IPS-20b (cell line): ENCODE data around the gene MORN5.

Experiments
- H3K27ac ChIP-seq: one replicate; pipeline ENCODE4 v1.5.1; 2013; ENCODE audit warnings: low read length
- H3K27me3 ChIP-seq: 2 replicates; pipeline ENCODE4 v1.6.1; 2013; ENCODE audit warnings: mild to moderate bottlenecking, low read length, inconsistent platforms; ENCODE audit not compliant: insufficient read depth
- H3K36me3 ChIP-seq: 2 replicates; pipeline ENCODE4 v1.6.1; 2013; ENCODE audit warnings: low read depth, mild to moderate bottlenecking, inconsistent platforms, low read length, moderate library complexity; ENCODE audit not compliant: insufficient read depth
- H3K4me1 ChIP-seq: 2 replicates; pipeline ENCODE4 v1.6.1; 2013; ENCODE audit warnings: mild to moderate bottlenecking, control low read depth, inconsistent platforms, low read length, moderate library complexity; ENCODE audit not compliant: insufficient read depth
- H3K4me3 ChIP-seq: 2 replicates; pipeline ENCODE4 v1.5.1; 2013; ENCODE audit warnings: mild to moderate bottlenecking, low read length, inconsistent platforms
- H3K9ac ChIP-seq: 2 replicates; pipeline ENCODE4 v1.6.1; 2013; ENCODE audit warnings: low read depth, mild to moderate bottlenecking, inconsistent platforms, low read length, moderate library complexity
- H3K9me3 ChIP-seq: 2 replicates; pipeline ENCODE4 v1.6.1; 2013; ENCODE audit warnings: mild to moderate bottlenecking, low read depth, low read length, inconsistent platforms; ENCODE audit not compliant: insufficient read depth

Gene MORN5

GRCh38 chr9:122197882-122198281, 38.2 kb downstream of the MORN5 start:
- Histone ChIP-seq H3K27ac (no peak overlapping the region), H3K9ac (no peak overlapping the region), H3K4me3 (no peak overlapping the region), H3K27me3 (no peaks in the 10 kb centered on the region), H3K36me3 (no peaks in the 10 kb centered on the region), H3K9me3 (no peaks in the 10 kb centered on the region), H3K4me1 (no peaks in the 10 kb centered on the region)

- H3K27ac ChIP-seq = no peak overlapping the region
- no peaks in the 10 kb centered on the region for H3K36me3 ChIP-seq
- no peak overlapping the region for H3K9ac ChIP-seq
- peaks cover 4% of the 10 kb centered on the region; the same call in 1 of the 2 replicates for H3K4me1 ChIP-seq
- H3K27me3 ChIP-seq = peaks cover 4% of the 10 kb centered on the region; the same call in 1 of the 2 replicates
- H3K9me3 ChIP-seq = no peaks in the 10 kb centered on the region
- H3K4me3 ChIP-seq = no peak overlapping the region
These were observed 41.4 kb downstream of the MORN5 start for GRCh38 chr9:122200960-122201595.

GRCh38 chr9:122201641-122202040, 41.9 kb downstream of the MORN5 start:
- H3K9me3 ChIP-seq = no peaks in the 10 kb centered on the region
- H3K4me3 ChIP-seq = no peak overlapping the region
- no peaks in the 10 kb centered on the region for H3K36me3 ChIP-seq
- H3K27me3 ChIP-seq = peaks cover 4% of the 10 kb centered on the region; the same call in 1 of the 2 replicates
- no peak overlapping the region for H3K9ac ChIP-seq
- H3K27ac ChIP-seq = no peak overlapping the region
- H3K4me1 ChIP-seq = peaks cover 4% of the 10 kb centered on the region; the same call in 1 of the 2 replicates

- peaks cover 4% of the 10 kb centered on the region; the same call in 1 of the 2 replicates for H3K4me1 ChIP-seq
- H3K27me3 ChIP-seq = peaks cover 5% of the 10 kb centered on the region
These were observed 42.4 kb downstream of the MORN5 start for GRCh38 chr9:122202111-122202510.

GRCh38 chr9:122204055-122204454, 44.3 kb downstream of the MORN5 start:
- H3K4me3 ChIP-seq = peak overlapping the region; percentile 25; the same call in 1 of the 2 replicates
- peaks cover 4% of the 10 kb centered on the region; the same call in 1 of the 2 replicates for H3K4me1 ChIP-seq
- H3K27me3 ChIP-seq = peaks cover 18% of the 10 kb centered on the region
- no peak overlapping the region for H3K9ac ChIP-seq
- H3K27ac ChIP-seq = no peak overlapping the region
- H3K9me3 ChIP-seq = no peaks in the 10 kb centered on the region
- no peaks in the 10 kb centered on the region for H3K36me3 ChIP-seq

More at GRCh38 chr9:122202111-122202510, 42.4 kb downstream of the MORN5 start:
- Histone ChIP-seq H3K36me3 (no peaks in the 10 kb centered on the region), H3K4me3 (no peak overlapping the region), H3K27ac (no peak overlapping the region), H3K9me3 (no peaks in the 10 kb centered on the region), H3K9ac (no peak overlapping the region)

- Histone ChIP-seq H3K4me3 (0 out of 2 replicates have a peak overlapping the region, but pooled peaks have one; percentile 25), H3K9me3 (no peaks in the 10 kb centered on the region), H3K27me3 (peaks cover 23% of the 10 kb centered on the region), H3K27ac (no peak overlapping the region), H3K9ac (no peak overlapping the region), H3K36me3 (no peaks in the 10 kb centered on the region), H3K4me1 (peaks cover 4% of the 10 kb centered on the region; the same call in 1 of the 2 replicates)
These were observed 44.8 kb downstream of the MORN5 start for GRCh38 chr9:122204491-122204890.

GRCh38 chr9:122205176-122205575, 45.5 kb downstream of the MORN5 start:
- Histone ChIP-seq H3K27me3 (peaks cover 25% of the 10 kb centered on the region), H3K9ac (no peak overlapping the region), H3K27ac (no peak overlapping the region), H3K9me3 (no peaks in the 10 kb centered on the region), H3K4me1 (peaks cover 4% of the 10 kb centered on the region; the same call in 1 of the 2 replicates), H3K4me3 (no peak overlapping the region), H3K36me3 (no peaks in the 10 kb centered on the region)

- no peak overlapping the region for H3K9ac ChIP-seq
- no peak overlapping the region for H3K4me3 ChIP-seq
- no peaks in the 10 kb centered on the region for H3K9me3 ChIP-seq
- peaks cover 37% of the 10 kb centered on the region for H3K27me3 ChIP-seq
- H3K27ac ChIP-seq = no peak overlapping the region
- H3K36me3 ChIP-seq = no peaks in the 10 kb centered on the region
- peaks cover 4% of the 10 kb centered on the region; the same call in 1 of the 2 replicates for H3K4me1 ChIP-seq
These were observed 46.7 kb downstream of the MORN5 start for GRCh38 chr9:122206118-122207046.

- H3K4me3 ChIP-seq = no peak overlapping the region
These were observed 47.4 kb downstream of the MORN5 start for GRCh38 chr9:122207096-122207495.

GRCh38 chr9:122209451-122209850, 49.7 kb downstream of the MORN5 start:
- Histone ChIP-seq H3K27me3 (peaks cover 64% of the 10 kb centered on the region), H3K4me1 (no peaks in the 10 kb centered on the region; the same call in 1 of the 2 replicates), H3K36me3 (no peaks in the 10 kb centered on the region), H3K27ac (no peak overlapping the region), H3K4me3 (no peak overlapping the region), H3K9ac (no peak overlapping the region), H3K9me3 (no peaks in the 10 kb centered on the region)

More at GRCh38 chr9:122207096-122207495, 47.4 kb downstream of the MORN5 start:
- peaks cover 45% of the 10 kb centered on the region for H3K27me3 ChIP-seq
- H3K9ac ChIP-seq = no peak overlapping the region
- H3K9me3 ChIP-seq = no peaks in the 10 kb centered on the region
- H3K4me1 ChIP-seq = peaks cover 4% of the 10 kb centered on the region; the same call in 1 of the 2 replicates
- no peak overlapping the region for H3K27ac ChIP-seq
- H3K36me3 ChIP-seq = no peaks in the 10 kb centered on the region

- Histone ChIP-seq H3K4me1 (no peaks in the 10 kb centered on the region), H3K4me3 (no peak overlapping the region), H3K27ac (no peak overlapping the region), H3K9ac (no peak overlapping the region), H3K36me3 (no peaks in the 10 kb centered on the region), H3K9me3 (no peaks in the 10 kb centered on the region), H3K27me3 (peaks cover 89% of the 10 kb centered on the region)
These were observed 52.8 kb downstream of the MORN5 start for GRCh38 chr9:122212473-122213004.
